H1 (cell line): Measurements from ENCODE around the gene RASAL2. TPM values are rescaled to one million over a fixed set of nuclear protein-coding genes. Genes with fewer than 3 reads are reported as not detected.

ENCODE experiments used
- CTCF ChIA-PET: fragments of 300-600 bp; sonication (Branson Sonifier 250); formaldehyde crosslinking; loops from one replicate; lab custom pipeline; 2021; ENCODE audit not compliant: partially characterized antibody; lab: Charles Lee
- POLR2A ChIA-PET: fragments of 300-600 bp; sonication (Branson Sonifier 250); formaldehyde crosslinking; loops from one replicate; lab custom pipeline; 2021; ENCODE audit warnings: inconsistent platforms; ENCODE audit not compliant: partially characterized antibody; lab: Charles Lee
- DNase-seq, 2 experiments: peaks; one replicate each; pipeline versions ENCODE4 v3.0.0 to v3.0.0-alpha.2; 2010 to 2022; ENCODE audit warnings: low spot score in 2 of 2, low read depth in 1 of 2, mixed read lengths in 1 of 2
- FAIRE-seq: peaks from 2 replicates; lab custom pipeline; 2011; peaks lifted over from hg19 to GRCh38; lab: Jason Lieb, UNC
- H2AFZ ChIP-seq: 2 replicates; pipeline ENCODE4 v1.8.1; 2012; ENCODE audit warnings: low read length, inconsistent platforms
- H2AK5ac ChIP-seq: 2 replicates; pipeline ENCODE4 v1.6.1; 2013; ENCODE audit warnings: low read depth, low read length
- H2BK120ac ChIP-seq: replicated peaks from 2 replicates; pipeline ENCODE3; 2013; ENCODE audit warnings: low read depth, low read length, inconsistent platforms
- H2BK12ac ChIP-seq: 2 replicates; pipeline ENCODE4 v1.6.1; 2013; ENCODE audit warnings: low read depth, low read length
- H2BK15ac ChIP-seq: 2 replicates; pipeline ENCODE4 v1.6.1; 2013; ENCODE audit warnings: low read length
- H2BK20ac ChIP-seq: 2 replicates; pipeline ENCODE4 v1.6.1; 2013; ENCODE audit warnings: low read length
- H2BK5ac ChIP-seq: 2 replicates; pipeline ENCODE4 v1.6.1; 2013; ENCODE audit warnings: low read depth, low read length
- H3K14ac ChIP-seq: 2 replicates; pipeline ENCODE4 v1.6.1; 2013; ENCODE audit warnings: inconsistent platforms; ENCODE audit not compliant: insufficient read length
- H3K18ac ChIP-seq: 2 replicates; pipeline ENCODE4 v1.6.1; 2013; ENCODE audit warnings: low read length; ENCODE audit errors: extremely low read depth
- H3K23ac ChIP-seq: 2 replicates; pipeline ENCODE4 v1.6.1; 2013; ENCODE audit warnings: inconsistent platforms; ENCODE audit not compliant: insufficient read length
- H3K23me2 ChIP-seq: 2 replicates; pipeline ENCODE4 v1.6.1; 2013; ENCODE audit warnings: low read depth, low read length
- H3K27ac ChIP-seq: 2 replicates; pipeline ENCODE4 v1.6.1; 2011; ENCODE audit warnings: low read depth, low read length, inconsistent platforms
- H3K27me3 ChIP-seq, 4 experiments: replicated peaks in 1 of 4; 1 replicate in 1 of 4; 2 replicates in 3 of 4; pipeline versions ENCODE4 v1.6.1 to v1.8.1; 2011 to 2013; ENCODE audit warnings: low read length in 3 of 4, mild to moderate bottlenecking in 3 of 4, inconsistent platforms in 2 of 4, mixed read lengths in 2 of 4, moderate library complexity in 1 of 4; ENCODE audit not compliant: control insufficient read depth in 3 of 4, insufficient read depth in 3 of 4; ENCODE audit errors: extremely low read depth in 1 of 4
- H3K36me3 ChIP-seq, 4 experiments: 2 replicates each; pipeline versions ENCODE4 v1.6.1 to v1.8.1; 2011 to 2013; ENCODE audit warnings: mild to moderate bottlenecking in 4 of 4, low read length in 3 of 4, moderate library complexity in 2 of 4, control low read depth in 1 of 4, inconsistent platforms in 1 of 4; ENCODE audit not compliant: insufficient read depth in 4 of 4, control insufficient read depth in 2 of 4
- H3K4ac ChIP-seq: replicated peaks from 2 replicates; pipeline ENCODE3; 2013; ENCODE audit warnings: low read length, low read depth, mixed read lengths, inconsistent platforms; ENCODE audit not compliant: insufficient read length
- H3K4me1 ChIP-seq, 4 experiments: replicated peaks in 1 of 4; 1 replicate in 1 of 4; 2 replicates in 3 of 4; pipeline versions ENCODE4 v1.6.1 to v1.8.1; 2011 to 2013; ENCODE audit warnings: low read length in 3 of 4, inconsistent platforms in 2 of 4, mixed read lengths in 1 of 4; ENCODE audit not compliant: insufficient read depth in 4 of 4, control insufficient read depth in 3 of 4
- H3K4me2 ChIP-seq, 2 experiments: 2 replicates each; pipeline versions ENCODE4 v1.6.1 to v1.8.1; 2011 to 2013; ENCODE audit warnings: low read depth in 2 of 2, low read length in 2 of 2, control low read depth in 1 of 2, inconsistent platforms in 1 of 2, mild to moderate bottlenecking in 1 of 2; ENCODE audit not compliant: insufficient read depth in 1 of 2
- H3K4me3 ChIP-seq, 4 experiments: fragments of 200-600, 300-600 bp in 1 of 4; sonication (generic), shearing (Covaris generic), sonication (Bioruptor Twin) in 1 of 4; 2 replicates each; pipeline versions ENCODE4 v1.5.1 to v1.8.1; 2011 to 2016; ENCODE audit warnings: low read length in 4 of 4, low read depth in 3 of 4, control low read depth in 2 of 4, inconsistent platforms in 2 of 4, mild to moderate bottlenecking in 2 of 4, mixed read lengths in 1 of 4, moderate library complexity in 1 of 4; ENCODE audit not compliant: insufficient read depth in 2 of 4; ENCODE audit errors: extremely low read depth in 1 of 4
- H3K56ac ChIP-seq: replicated peaks from 2 replicates; pipeline ENCODE3; 2013; ENCODE audit warnings: low read depth, mild to moderate bottlenecking, mixed read lengths, low read length, inconsistent platforms; ENCODE audit not compliant: insufficient read length
- H3K79me1 ChIP-seq: 2 replicates; pipeline ENCODE4 v1.6.1; 2013; ENCODE audit warnings: low read depth, low read length, control low read depth
- H3K79me2 ChIP-seq, 2 experiments: 2 replicates each; pipeline versions ENCODE4 v1.6.1 to v1.8.1; 2012 to 2013; ENCODE audit warnings: low read length in 2 of 2, mild to moderate bottlenecking in 2 of 2, inconsistent platforms in 1 of 2; ENCODE audit not compliant: insufficient read depth in 2 of 2, control insufficient read depth in 1 of 2
- H3K9ac ChIP-seq, 4 experiments: replicated peaks in 1 of 4; 1 replicate in 1 of 4; 2 replicates in 3 of 4; pipeline versions ENCODE4 v1.6.1 to v1.8.1; 2011 to 2013; ENCODE audit warnings: low read depth in 3 of 4, low read length in 3 of 4, control low read depth in 2 of 4, mild to moderate bottlenecking in 2 of 4, moderate library complexity in 2 of 4, inconsistent platforms in 1 of 4; ENCODE audit errors: extremely low read depth in 1 of 4
- H3K9me3 ChIP-seq, 2 experiments: 2 replicates each; pipeline versions ENCODE4 v1.6.1 to v1.8.1; 2012 to 2013; ENCODE audit warnings: mild to moderate bottlenecking in 2 of 2, moderate library complexity in 2 of 2, control low read depth in 1 of 2, inconsistent platforms in 1 of 2, low read depth in 1 of 2, low read length in 1 of 2, mixed read lengths in 1 of 2; ENCODE audit not compliant: insufficient read depth in 2 of 2
- H4K20me1 ChIP-seq, 2 experiments: replicated peaks in 1 of 2; 2 replicates each; pipeline versions ENCODE3 to v1.8.1; 2011 to 2013; ENCODE audit warnings: inconsistent platforms in 2 of 2, low read length in 2 of 2, mild to moderate bottlenecking in 1 of 2; ENCODE audit not compliant: insufficient read depth in 2 of 2, control insufficient read depth in 1 of 2
- H4K5ac ChIP-seq: 2 replicates; pipeline ENCODE4 v1.6.1; 2013; ENCODE audit warnings: low read length, low read depth, mixed read lengths, inconsistent platforms; ENCODE audit not compliant: insufficient read length
- H4K8ac ChIP-seq: 2 replicates; pipeline ENCODE4 v1.8.0; 2013; ENCODE audit warnings: mild to moderate bottlenecking, moderate library complexity, low read length, inconsistent platforms; ENCODE audit not compliant: insufficient read depth; ENCODE audit errors: extremely low read depth
- H4K91ac ChIP-seq: replicated peaks from 2 replicates; pipeline ENCODE3; 2013; ENCODE audit warnings: low read length, mixed read lengths, inconsistent platforms; ENCODE audit not compliant: insufficient read length
- CTCF ChIP-seq, 3 experiments: IDR thresholded peaks; 1 replicate in 2 of 3; 2 replicates in 1 of 3; pipeline versions ENCODE4 v1.5.1 to v1.6.1; 2011; ENCODE audit warnings: low read length in 3 of 3, mild to moderate bottlenecking in 3 of 3, inconsistent platforms in 2 of 3, low read depth in 1 of 3, moderate library complexity in 1 of 3; ENCODE audit not compliant: insufficient read depth in 1 of 3; ENCODE audit errors: control extremely low read depth in 1 of 3
- RXRA ChIP-seq: IDR thresholded peaks from 2 replicates; pipeline ENCODE4 v1.6.1; 2011; ENCODE audit warnings: low read depth, mild to moderate bottlenecking, low read length, moderate library complexity; ENCODE audit not compliant: insufficient read depth
- WGBS, 2 experiments: shearing (Covaris generic) in 1 of 2; methylation state at CpG; one replicate each; pipeline versions ENCODE4 v1.1.6 to v1.1.7; 2013 to 2015; ENCODE audit warnings: low lambda C conversion rate in 2 of 2, mixed read lengths in 2 of 2, inconsistent platforms in 1 of 2, low coverage in 1 of 2, missing lambda C conversion rate in 1 of 2; ENCODE audit not compliant: insufficient replicate concordance in 2 of 2, insufficient coverage in 1 of 2, insufficient read length in 1 of 2; ENCODE audit errors: extremely low coverage in 1 of 2, missing lambda C conversion rate in 1 of 2; 5-methylcytosine and 5-hydroxymethylcytosine counted together
- polyA plus RNA-seq, 7 experiments: library from polyadenylated mRNA; depleted of rRNA in 3 of 7; stranded (reverse) in 5 of 7; unstranded in 2 of 7; fragments of >200 nt in 5 of 7; fragments of 200-250 nt in 2 of 7; gene quantifications; 1 replicate in 5 of 7; 2 replicates in 1 of 7; 4 replicates in 1 of 7; pipeline versions ENCODE4 v1.2.1 to v1.2.3, GENCODE V29; 2011 to 2013; ENCODE audit warnings: missing spikeins in 2 of 7, mixed read lengths in 2 of 7
- total RNA-seq: library from RNA; stranded (reverse); fragmentation: NEBNext Ultra II Directional; extraction: Animal tissue kit (Norgen Biotek cat#: 25700); gene quantifications from 2 replicates; pipeline ENCODE4 v1.2.1, GENCODE V29; 2021

RASAL2 gene
- total and polyA plus RNA-seq, 2 of the 8 experiments (the other 6 are each of a cell fraction or from before 2014, with no cell fraction given): 15.9 to 32.5 TPM

GRCh38 chr1:178438432-178438831, 344.5 kb downstream of the RASAL2 start:
- Histone ChIP-seq H2BK15ac (no peak overlapping the region), H3K79me1 (no peaks in the 10 kb centered on the region), H2BK20ac (no peak overlapping the region), H3K9me3 (no peaks in the 10 kb centered on the region), H3K27ac (no peak overlapping the region), H4K91ac (no peak overlapping the region), H3K14ac (no peak overlapping the region), H2BK120ac (no peak overlapping the region), H2AFZ (no peak overlapping the region), H3K9ac (no peak overlapping the region), H3K79me2 (no peaks in the 10 kb centered on the region), H3K36me3 (peaks cover 0 to 17% (median 12%) of the 10 kb centered on the region in 4 experiments; a peak in 6 of 8 replicates), H2BK5ac (no peak overlapping the region), H3K4ac (no peak overlapping the region), H3K23me2 (no peaks in the 10 kb centered on the region), H3K4me1 (no peaks in the 10 kb centered on the region; a peak in 2 of 7 replicates), H3K56ac (no peak overlapping the region), H3K4me3 (no peak overlapping the region), H3K23ac (no peak overlapping the region), H3K4me2 (no peak overlapping the region), H3K27me3 (no peaks in the 10 kb centered on the region), H3K18ac (no peak overlapping the region), H4K20me1 (no peaks in the 10 kb centered on the region), H4K8ac (no peak overlapping the region), H2AK5ac (no peak overlapping the region), H4K5ac (no peak overlapping the region), H2BK12ac (no peak overlapping the region)
- FAIRE-seq (no peak), DNase-seq (no peak)
- TF ChIP-seq CTCF (IDR thresholded peaks at IDR 0.05; ENCODE audit: control extremely low read depth in 1 of 3, insufficient read depth in 1 of 3, low read depth in 1 of 3, low read length in 3 of 3): no peak
- TF ChIP-seq RXRA: no peak
- CTCF ChIA-PET: interaction anchor here (0.6 to 2.1 kb wide), 3 partner anchors 8 to 63 kb away, joined by 4 to 13 read pairs (median 5); no protein-coding TSS in a partner anchor
- POLR2A ChIA-PET: interaction anchor here (0.7 kb wide), 1 partner anchor 75 kb away, joined by 3 read pairs; no protein-coding TSS in a partner anchor
- 56% methylated on average over 2 of the region's 2 CpGs; no CpG with 5 or more reads in 1 of the 2 experiments for WGBS, 2 experiments
